Gastroesophageal sphincter (tissue), 4 donors: ENCODE measurements around the gene TCF7L1. TPM values are rescaled to one million over a fixed set of nuclear protein-coding genes. Genes with fewer than 3 reads are reported as not detected.

Experiments used
- ATAC-seq: fragments of 150-250 bp; one replicate; pipeline ENCODE4 v1.9.1; 2016; ENCODE audit warnings: mild to moderate bottlenecking, moderate library complexity
- H3K27ac ChIP-seq, 4 donors: fragments of 200-600 bp; sonication (generic) in 3 of 4; 1 replicate in 3 of 4; 2 replicates in 1 of 4; pipeline ENCODE4 v1.5.1; 2016 to 2019
- H3K27me3 ChIP-seq: fragments of 200-600 bp; sonication (generic); one replicate; pipeline ENCODE4 v1.5.1; 2019
- H3K36me3 ChIP-seq, 2 donors: fragments of 200-600 bp; sonication (generic); one replicate each; pipeline ENCODE4 v1.5.1; 2019; ENCODE audit warnings: control low read depth in 1 of 2
- H3K4me1 ChIP-seq, 3 donors: fragments of 200-600 bp; sonication (generic); 1 replicate in 2 of 3; 2 replicates in 1 of 3; pipeline ENCODE4 v1.5.1; 2016 to 2019; ENCODE audit warnings: control low read depth in 2 of 3
- H3K4me3 ChIP-seq, 2 donors: fragments of 200-600 bp; sonication (generic); one replicate each; pipeline ENCODE4 v1.5.1; 2019; ENCODE audit warnings: mild to moderate bottlenecking in 1 of 2, moderate library complexity in 1 of 2
- H3K9me3 ChIP-seq, 3 donors: fragments of 200-600 bp; sonication (generic); one replicate each; pipeline ENCODE4 v1.5.1; 2017 to 2019; ENCODE audit warnings: control low read depth in 2 of 3
- EP300 ChIP-seq: sonication (generic); formaldehyde crosslinking; IDR thresholded peaks from one replicate; pipeline ENCODE4 v1.6.1; 2017; ENCODE audit warnings: antibody characterized with exemption, mild to moderate bottlenecking
- POLR2A ChIP-seq, 2 donors: fragments of 450-650 bp; IDR thresholded peaks; one replicate each; pipeline ENCODE4 v1.6.1; 2017; ENCODE audit warnings: antibody characterized with exemption in 2 of 2, mild to moderate bottlenecking in 2 of 2, moderate library complexity in 1 of 2
- POLR2AphosphoS5 ChIP-seq: sonication (generic); formaldehyde crosslinking; IDR thresholded peaks from one replicate; pipeline ENCODE4 v1.6.1; 2017; ENCODE audit warnings: antibody characterized with exemption
- WGBS, 2 donors: methylation state at CpG; one replicate each; pipeline ENCODE4 v1.1.5; 2018; ENCODE audit warnings: low coverage in 1 of 2; 5-methylcytosine and 5-hydroxymethylcytosine counted together
- total RNA-seq, 4 donors: library from RNA; depleted of rRNA; stranded (reverse); fragments of >200 nt; gene quantifications; one replicate each; pipeline ENCODE4 v1.1.0, GENCODE V29; 2016
- TF ChIP-seq, protein P1 (sequence below), 4 experiments: fragments of 200-600 bp in 2 of 4; fragments of 450-650 bp in 2 of 4; sonication (generic) in 1 of 4; IDR thresholded peaks; one replicate each; pipeline ENCODE4 v1.5.1; 2017 to 2019; ENCODE audit warnings: antibody characterized with exemption in 4 of 4, mild to moderate bottlenecking in 2 of 4, moderate library complexity in 2 of 4

The TCF7L1 gene
- total RNA-seq, 4 donors from 2014 or later = 4.0 to 13.0 (median 5.3) TPM

DNA sequence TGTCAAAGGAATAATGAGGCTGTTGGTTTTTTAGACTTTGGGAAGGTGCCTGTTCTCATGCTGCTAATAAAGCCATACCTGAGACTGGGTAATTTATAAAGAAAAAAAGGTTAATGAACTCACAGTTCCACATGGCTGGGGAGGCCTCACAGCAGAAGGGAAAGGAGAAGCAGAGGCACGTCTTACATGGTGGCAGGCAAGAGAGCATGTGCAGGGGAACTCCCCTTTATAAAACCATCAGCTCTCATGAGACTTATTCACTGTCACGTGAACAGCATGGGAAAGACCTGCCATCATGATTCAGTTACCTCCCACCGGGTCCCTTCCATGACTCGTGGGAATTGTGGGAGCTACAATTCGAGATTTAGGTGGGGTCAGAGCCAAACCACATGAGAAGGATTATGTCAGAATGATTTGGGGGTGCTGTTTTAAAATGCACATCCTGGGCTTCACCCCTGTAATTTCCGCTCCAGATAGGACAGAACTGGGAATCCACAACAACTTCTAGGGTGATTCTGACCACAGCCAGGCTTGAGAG lies 37.8 kb downstream of the TCF7L1 start:
- H3K9me3 ChIP-seq = no peaks in the 10 kb centered on the region
- no peak overlapping the region for H3K27ac ChIP-seq
- H3K4me3 ChIP-seq = no peak overlapping the region
- H3K27me3 ChIP-seq = no peaks in the 10 kb centered on the region
- no peaks in the 10 kb centered on the region for H3K36me3 ChIP-seq
- TF ChIP-seq EP300 (no peak), POLR2A (IDR thresholded peaks at IDR 0.05) (no peak), POLR2AphosphoS5 (no peak)
- TF ChIP-seq, protein P1, sequence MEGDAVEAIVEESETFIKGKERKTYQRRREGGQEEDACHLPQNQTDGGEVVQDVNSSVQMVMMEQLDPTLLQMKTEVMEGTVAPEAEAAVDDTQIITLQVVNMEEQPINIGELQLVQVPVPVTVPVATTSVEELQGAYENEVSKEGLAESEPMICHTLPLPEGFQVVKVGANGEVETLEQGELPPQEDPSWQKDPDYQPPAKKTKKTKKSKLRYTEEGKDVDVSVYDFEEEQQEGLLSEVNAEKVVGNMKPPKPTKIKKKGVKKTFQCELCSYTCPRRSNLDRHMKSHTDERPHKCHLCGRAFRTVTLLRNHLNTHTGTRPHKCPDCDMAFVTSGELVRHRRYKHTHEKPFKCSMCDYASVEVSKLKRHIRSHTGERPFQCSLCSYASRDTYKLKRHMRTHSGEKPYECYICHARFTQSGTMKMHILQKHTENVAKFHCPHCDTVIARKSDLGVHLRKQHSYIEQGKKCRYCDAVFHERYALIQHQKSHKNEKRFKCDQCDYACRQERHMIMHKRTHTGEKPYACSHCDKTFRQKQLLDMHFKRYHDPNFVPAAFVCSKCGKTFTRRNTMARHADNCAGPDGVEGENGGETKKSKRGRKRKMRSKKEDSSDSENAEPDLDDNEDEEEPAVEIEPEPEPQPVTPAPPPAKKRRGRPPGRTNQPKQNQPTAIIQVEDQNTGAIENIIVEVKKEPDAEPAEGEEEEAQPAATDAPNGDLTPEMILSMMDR (IDR thresholded peaks at IDR 0.05) = no peak
- 72 to 89% methylated on average over 5 of the region's 6 CpGs for WGBS, 2 donors
- peaks cover 0 to 39% (median 12%) of the 10 kb centered on the region in 3 donors for H3K4me1 ChIP-seq
- ATAC-seq = no peak

DNA sequence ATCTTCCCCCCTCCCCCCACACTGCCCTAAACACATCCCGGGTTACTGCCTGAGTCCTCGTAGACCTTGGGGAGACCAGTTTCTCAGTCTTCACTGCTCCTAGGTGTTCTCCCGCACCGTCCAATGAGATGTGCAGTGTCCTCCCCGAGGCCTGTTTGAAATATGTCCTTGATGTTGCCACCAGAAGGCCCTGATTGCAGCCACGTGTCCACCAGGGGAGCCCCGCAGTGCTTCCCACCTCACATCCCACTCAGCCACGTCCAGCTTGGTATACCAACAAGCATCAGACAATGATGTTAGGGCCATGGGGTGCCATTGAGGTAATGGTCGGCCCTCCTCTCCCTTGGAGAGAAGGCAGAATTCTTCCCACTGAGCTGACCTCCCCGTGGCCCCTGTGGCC lies 38.7 kb downstream of the TCF7L1 start:
- no peaks in the 10 kb centered on the region for H3K9me3 ChIP-seq
- H3K4me1 ChIP-seq = peaks cover 0 to 44% (median 12%) of the 10 kb centered on the region in 3 donors
- no peak for TF ChIP-seq POLR2AphosphoS5
- no peak for TF ChIP-seq POLR2A (IDR thresholded peaks at IDR 0.05)
- no peak for TF ChIP-seq EP300
- TF ChIP-seq, protein P1 (IDR thresholded peaks at IDR 0.05) = no peak
- no peak for ATAC-seq
- no peak overlapping the region for H3K4me3 ChIP-seq
- no peaks in the 10 kb centered on the region for H3K36me3 ChIP-seq
- H3K27me3 ChIP-seq = no peaks in the 10 kb centered on the region
- 78 to 100% methylated on average over 5 to 9 of the region's 10 CpGs for WGBS, 2 donors
- no peak overlapping the region for H3K27ac ChIP-seq

DNA sequence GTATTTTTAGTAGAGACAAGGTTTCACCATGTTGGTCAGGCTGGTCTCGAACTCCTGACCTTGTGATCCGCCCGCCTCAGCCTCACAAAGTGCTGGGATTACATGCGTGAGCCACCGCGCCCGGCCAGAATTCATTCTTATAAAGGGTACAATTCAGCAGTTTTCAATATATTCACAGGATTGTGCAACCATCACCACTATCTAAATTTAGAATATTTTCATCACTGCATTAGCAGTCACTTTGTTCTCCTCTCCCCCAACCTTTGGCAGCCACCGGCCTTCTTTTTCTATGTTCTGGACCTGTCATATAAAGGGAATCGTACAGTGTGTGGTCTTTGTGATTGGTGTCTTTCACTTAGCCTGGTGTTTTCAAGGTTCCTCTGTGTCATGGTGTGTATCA lies 40.7 kb downstream of the TCF7L1 start:
- H3K36me3 ChIP-seq = no peaks in the 10 kb centered on the region
- no peak for TF ChIP-seq POLR2AphosphoS5
- TF ChIP-seq, protein P1 (IDR thresholded peaks at IDR 0.05) = no peak
- TF ChIP-seq EP300 = no peak
- TF ChIP-seq POLR2A (IDR thresholded peaks at IDR 0.05) = no peak
- 62 to 79% methylated on average over 2 to 9 of the region's 9 CpGs for WGBS, 2 donors
- H3K9me3 ChIP-seq = no peaks in the 10 kb centered on the region
- ATAC-seq = peak; percentile 35
- no peak overlapping the region for H3K27ac ChIP-seq
- H3K4me3 ChIP-seq = no peak overlapping the region
- no peaks in the 10 kb centered on the region for H3K27me3 ChIP-seq
- peaks cover 0 to 54% (median 12%) of the 10 kb centered on the region in 3 donors for H3K4me1 ChIP-seq

DNA sequence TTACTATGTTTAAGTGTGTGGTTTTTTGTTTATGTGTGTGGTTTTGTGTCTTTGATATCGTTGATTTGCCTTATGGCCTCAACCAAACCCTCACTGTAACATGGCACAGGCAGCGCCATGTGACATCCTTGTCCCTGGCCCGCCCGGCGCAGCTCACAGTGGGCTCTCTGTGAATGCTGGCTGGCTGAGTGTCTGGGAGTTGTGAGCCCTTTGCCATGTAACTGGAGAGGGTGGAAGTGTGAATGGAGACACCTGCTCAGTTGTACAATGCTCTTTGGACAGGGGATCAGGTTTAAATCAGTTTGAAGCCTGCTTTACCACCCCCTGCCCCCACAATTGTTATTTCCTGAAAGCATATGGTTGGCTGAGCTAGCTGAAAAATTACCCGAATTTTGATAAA lies 41.8 kb downstream of the TCF7L1 start:
- no peak for ATAC-seq
- 83 to 100% methylated on average over 1 to 2 of the region's 6 CpGs for WGBS, 2 donors
- Histone ChIP-seq H3K4me1 (peaks cover 0 to 58% (median 20%) of the 10 kb centered on the region in 3 donors), H3K36me3 (no peaks in the 10 kb centered on the region), H3K27me3 (no peaks in the 10 kb centered on the region), H3K27ac (peak overlapping the region in 2 of 4 donors; percentile 7 to 50), H3K4me3 (no peak overlapping the region), H3K9me3 (no peaks in the 10 kb centered on the region)
- TF ChIP-seq, protein P1 (IDR thresholded peaks at IDR 0.05) = no peak
- no peak for TF ChIP-seq POLR2AphosphoS5
